Stimulated activated CD8-positive, alpha-beta memory T cell treated with anti-CD3 and anti-CD28 coated beads, Interleukin-7, amount 100 ng/mL, for 48 hours (primary cell): ENCODE measurements around the gene CCDC201.
"Not testable (repeated sequence)": the region's sequence is repeated elsewhere in the genome, so short reads cannot be mapped to it uniquely, and the experiment has no call there.

Experiments used
- DNase-seq, 2 donors: peaks; one replicate each; pipeline ENCODE4 v3.0.0-alpha.2; 2020; ENCODE audit warnings: low read depth in 1 of 2; ENCODE audit errors: extremely low read depth in 1 of 2

CCDC201 gene

DNA sequence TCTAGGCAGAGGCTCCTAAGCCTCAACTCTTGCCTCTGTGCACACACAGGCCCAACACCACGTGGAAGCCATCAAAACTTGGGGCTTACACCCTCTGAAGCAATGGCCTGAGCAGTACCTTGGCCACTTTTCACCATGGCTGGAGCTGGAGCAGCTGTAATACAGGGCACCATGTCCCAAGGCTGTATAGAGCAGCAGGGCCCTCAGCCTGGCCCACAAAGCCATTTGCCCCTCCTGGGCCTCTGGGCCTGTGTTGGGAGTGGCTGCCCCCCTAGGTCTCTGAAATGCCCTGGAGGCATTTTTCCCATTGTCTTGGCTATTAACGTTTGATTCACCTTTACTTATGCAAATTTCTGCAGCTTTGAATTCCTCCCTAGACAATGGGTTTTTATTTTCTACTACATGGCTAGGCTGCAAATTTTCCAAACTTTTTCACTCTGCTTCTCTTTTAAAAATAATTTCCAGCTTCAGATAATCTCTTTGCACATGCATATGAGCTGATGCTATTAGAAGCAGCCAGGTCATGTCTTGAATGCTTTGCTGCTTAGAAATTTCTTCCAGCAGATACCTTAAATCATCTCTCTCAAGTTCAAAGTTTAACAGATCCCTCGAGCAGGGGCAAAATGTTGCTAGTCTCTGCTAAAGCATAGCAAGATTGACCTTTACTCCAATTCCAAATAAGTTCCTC, 5.7 kb upstream of the CCDC201 start:
- no peak for DNase-seq

DNA sequence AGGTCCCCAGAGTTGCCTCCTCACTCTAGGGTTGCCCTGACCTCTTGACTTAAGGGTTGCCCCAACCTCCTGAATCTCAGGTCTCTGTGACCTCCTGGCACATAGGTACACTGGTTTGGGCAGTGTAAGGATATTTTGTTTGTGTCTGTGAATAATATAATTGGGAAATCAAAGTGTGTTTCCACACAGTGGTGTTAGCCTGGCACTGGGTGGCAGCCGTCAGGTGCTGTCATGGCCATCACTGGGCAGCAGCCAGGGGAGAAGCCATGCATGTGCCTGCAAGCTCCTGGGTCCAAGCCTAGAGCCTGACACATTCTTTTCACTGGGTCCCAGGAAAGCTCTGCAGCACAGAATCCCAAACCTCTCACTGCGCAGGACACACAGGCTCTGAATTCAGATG, 3.6 kb upstream of the CCDC201 start:
- no peak for DNase-seq

DNA sequence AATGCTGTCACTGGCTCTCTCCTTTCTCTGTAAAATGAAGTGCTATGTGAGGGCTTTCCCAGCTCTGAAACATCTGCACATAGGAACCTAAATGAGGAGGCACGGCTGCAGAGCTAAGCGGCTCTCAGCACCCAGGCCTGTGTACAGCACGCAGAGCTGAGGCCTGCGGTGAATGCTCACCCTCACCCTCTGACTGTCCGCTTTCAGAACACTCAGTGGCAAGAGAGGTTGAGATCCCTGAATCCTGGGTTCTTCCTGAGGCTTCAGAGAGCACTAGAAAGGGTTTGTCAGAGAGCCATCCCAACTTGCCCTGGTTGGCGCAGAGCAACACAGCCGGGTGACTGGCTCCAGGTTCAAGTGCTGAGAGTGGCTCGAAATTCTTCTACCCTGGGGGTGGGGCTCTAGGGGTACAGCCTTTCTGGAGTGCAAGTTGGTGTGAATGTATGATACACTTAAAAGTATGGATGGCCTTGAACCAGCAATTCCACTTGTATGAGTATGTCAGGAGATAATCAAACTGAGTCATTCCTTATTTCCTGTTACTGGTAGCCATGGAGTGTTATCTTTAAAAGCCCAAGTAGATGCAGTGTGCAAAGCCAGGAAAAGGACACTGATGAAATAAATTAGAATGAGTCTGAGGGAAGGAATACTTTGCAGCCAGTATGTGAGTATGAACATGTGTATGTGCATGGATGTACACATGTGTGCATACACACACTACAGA, 1.7 kb upstream of the CCDC201 start:
- no peak for DNase-seq

DNA sequence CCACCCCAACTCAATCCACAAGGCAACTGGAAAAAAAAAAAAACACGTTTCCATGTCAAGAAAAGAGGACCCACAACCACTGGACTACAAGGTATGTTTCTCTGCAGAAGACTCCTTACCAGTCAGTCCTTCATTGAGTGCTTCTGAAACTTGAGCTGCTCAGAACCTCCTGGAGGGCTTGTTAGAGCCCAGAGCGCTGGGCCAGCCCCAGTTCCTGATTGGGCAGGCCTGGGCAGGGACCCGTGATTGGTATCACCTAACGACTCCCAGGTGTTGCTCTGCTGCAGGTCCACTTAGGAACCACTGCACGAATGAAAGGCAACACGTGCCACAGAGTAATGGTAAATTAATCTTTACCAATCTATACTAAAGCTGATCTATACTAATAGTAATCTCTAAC, 473 bp upstream of the CCDC201 start:
- no peak for DNase-seq

DNA sequence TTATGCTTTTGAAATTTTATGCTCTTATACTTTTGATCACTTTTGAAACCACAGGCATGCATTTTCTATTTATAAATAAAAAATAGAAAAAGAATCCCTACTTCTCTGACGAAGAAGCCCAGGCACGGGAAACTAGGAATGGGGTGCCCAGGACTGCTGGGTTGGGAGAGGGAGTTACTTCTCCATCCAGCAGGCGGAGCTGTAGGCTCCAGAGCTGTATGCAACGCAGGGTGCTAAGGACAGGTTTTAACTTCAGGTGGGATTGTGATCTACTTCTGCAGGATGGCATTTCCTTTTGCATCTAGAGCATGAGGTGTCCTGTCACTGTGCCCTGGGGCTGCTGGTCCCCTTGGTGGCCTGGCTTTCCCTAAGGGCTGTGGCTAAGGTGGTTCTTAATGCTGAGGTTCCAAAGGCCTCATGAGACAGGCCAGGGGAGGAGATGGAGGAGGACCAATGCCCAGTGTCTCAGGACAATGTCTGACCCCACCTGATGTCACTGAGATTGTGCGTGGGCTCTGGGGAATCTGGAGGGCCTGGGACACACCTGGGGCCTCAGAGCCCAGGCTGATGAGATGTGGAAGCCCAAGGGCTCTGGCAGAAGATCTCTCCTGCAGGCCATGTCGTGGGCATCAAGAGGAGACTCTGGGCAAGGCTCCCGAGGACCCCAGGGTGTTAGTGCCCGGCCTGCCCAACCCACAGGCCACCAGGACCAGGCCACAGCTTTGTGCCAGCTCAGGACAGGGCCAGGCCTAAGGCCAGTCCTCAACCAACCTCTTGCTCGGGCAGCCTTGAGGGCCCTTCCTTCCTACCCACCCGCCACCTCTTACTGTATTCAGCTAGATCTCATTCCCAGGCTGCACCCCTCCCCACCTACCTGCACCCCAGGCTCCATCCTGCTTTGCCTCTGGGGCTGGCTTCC, 507 bp downstream of the CCDC201 start:
- no peak for DNase-seq

DNA sequence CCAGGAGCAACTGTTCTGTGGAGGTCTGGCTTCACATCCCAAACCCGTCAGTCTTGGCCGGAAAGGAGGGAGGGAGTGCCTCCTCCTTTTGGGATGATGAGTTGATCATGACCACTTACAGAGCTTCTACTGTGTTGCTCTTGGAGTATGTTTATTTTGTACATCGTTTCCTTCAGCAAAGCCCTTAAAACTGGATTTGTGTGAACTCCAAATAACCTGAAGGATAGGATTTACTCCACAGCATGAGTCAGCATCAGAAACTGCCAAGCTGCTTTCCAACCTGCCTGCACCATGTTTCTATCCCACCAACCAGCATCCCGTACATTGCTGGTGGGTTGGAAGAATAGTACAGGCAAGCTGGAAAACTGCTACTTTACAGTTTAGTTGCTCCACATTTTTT, 3.5 kb downstream of the CCDC201 start:
- no peak for DNase-seq

DNA sequence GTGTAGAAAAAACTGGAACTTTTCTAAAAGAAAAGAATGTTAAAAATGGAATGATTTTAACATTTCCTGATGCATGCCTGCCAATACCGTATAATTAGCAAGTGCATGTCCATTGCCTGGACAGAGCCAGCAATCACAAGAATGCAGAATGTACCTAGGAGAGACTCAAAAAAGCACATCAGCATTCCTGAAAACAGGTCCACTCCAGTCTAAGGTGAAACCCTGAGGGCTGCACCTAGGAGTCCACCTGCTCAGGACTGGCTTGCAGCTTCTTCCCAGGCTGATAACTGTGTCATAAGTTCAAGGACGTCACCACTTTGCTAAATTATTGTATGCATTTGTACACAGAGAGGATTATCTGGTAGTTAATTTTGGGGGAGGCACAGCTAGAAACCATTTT, 5.4 kb downstream of the CCDC201 start:
- no peak for DNase-seq

DNA sequence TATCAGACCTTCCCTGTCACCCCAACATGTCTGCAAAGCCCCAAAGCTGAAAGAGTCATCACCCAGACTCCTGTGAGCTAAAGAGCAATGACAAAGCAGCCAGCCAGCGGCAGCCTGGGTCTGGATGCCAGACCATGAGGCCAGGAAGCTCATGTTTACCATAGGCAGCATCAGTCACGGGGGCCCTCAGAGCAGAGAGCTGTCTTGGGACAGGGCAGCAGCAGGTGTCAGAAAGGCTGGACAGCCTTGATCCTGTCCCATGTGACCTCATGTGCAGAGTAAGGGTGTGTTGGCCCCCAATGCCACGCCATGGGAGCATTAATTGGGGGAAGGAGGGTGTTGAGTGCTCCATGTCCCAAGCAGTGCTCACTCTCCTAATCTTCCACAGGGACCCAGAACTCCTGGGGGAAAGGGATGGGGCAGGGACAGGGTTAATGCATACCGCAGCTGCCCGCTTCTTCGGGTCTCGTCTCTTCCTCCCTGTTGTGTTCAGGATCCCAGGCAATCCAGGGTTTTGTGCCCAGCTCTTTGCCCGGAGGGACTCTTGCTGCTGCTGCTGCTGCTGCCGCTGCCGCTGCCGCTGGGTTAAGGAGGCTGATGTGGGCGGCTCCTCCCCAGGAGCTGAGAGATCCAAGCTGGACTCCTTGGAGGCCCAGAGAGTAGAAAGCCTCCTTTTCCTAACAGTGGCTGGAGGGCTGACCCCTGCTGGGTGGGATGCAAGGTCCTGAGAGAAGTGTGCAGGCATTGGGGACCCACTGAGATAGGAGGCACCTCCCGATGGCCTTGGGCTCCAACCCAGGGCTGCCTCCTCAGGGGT, 7.1 kb downstream of the CCDC201 start:
- no peak for DNase-seq

DNA sequence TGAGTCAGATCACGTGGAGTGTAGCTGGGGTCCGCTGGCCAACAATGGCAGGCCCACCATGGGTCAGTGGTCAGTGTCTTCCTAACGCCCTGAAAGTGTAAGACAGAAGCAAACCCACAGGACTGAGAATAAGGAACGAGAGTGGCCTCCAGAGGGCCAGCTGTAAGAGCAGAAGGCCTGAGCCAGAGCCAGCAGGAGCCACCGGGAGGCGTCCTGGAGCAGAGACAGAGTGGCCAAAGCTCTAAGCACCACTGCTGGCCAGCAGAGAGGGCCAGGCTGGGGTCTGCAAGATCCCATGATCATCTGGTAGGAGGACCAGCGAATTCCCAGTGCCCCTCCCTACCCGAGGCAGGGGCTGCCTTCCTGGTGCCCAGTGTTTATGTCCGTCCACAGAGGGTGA, 9.2 kb downstream of the CCDC201 start:
- DNase-seq: no peak

DNA sequence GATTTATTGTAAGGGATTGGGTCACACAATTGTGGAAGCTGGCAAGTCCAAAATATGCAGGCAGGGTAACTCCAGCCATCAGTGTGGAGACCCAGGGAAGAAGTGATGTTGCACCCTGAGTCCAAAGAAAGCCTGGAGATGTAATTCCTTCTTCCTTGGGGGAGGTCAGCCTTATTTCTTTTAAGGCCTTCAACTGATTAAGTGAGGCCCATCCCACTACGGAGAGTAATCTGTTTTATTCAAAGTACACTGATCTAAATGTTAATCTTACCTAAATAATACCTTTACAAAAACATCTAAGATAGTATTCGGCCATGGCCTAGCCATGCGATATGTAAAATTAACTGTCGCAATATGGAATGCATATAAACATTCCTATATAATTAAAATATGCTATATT, 16.0 kb downstream of the CCDC201 start:
- not testable (repeated sequence) for DNase-seq

DNA sequence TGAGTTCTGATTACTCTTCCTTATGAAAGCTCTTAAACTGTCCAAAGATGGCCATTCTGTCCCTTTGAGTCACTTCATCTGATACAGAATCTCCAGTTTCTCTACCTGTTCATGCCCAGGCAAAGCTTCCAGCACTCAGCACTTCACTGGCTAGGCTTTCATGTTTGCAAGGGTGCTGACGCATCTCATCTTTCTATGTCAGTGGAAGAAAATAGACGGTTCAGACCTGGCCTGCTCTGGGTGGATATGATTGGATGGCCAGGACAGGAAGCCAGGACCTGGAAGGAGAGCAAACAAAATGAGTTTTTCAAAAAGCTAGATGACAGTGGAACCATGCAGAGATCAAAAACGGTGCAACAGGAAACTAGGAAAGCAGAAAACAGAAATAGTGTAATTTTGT, 17.2 kb downstream of the CCDC201 start:
- not testable (repeated sequence) for DNase-seq

DNA sequence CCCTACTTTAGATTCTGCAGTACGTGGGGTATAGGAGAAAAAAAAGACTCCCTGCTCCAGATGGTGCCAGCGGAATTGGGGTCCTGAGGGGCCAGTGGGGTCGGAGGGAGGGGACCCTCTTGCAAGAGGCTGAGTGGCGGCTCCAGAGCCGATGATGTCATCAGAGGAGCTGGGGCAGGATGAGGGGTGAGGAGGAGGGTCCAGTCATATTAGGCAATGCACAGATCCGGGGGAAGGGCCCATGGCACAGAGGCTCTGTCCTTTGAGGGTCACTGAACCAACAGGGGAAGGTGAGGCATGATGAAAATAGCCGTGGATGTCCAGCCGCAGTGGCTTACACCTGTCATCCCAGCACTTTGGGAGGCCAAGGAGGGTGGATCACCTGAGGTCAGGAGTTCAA, 19.4 kb downstream of the CCDC201 start:
- not testable (repeated sequence) for DNase-seq

DNA sequence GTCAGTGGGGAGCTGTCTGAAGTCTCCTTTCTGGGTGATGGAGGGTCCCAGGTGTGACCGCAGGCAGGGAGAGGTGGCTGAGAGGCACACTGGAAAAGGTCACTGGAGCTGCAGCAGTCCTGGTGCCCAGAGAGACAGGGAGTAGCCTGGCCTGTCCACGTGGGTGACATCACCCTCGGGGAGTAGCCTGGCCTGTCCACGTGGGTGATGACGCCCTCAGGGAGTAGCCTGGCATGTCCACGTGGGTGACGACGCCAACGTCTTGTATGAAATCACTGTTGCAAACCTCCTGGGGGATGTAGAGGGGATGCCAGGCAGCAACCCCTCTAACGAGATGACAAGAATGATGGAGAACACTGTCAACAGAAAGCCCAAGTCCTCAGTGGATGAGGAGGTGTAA, 19.9 kb downstream of the CCDC201 start:
- DNase-seq: not testable (repeated sequence)

DNA sequence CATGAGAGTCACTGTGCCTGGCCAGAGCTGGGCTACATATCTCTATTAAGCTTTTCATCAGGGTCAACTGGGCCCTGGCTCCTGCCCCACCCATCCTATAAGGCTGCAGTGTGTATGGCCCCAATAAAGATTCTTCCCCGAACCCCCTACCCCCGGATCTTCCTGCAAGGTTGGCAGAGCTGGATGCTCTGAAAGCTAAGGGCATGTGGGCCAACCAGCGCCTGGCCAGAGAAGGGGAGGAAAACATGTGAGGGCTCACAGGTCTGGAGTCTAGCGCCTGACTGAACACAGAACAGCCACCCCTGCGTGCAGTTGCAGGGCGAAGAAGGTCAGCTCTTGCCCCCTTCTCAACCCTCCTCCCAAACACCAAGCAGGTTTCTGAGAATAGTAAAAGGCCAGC, 24.1 kb downstream of the CCDC201 start:
- not testable (repeated sequence) for DNase-seq

DNA sequence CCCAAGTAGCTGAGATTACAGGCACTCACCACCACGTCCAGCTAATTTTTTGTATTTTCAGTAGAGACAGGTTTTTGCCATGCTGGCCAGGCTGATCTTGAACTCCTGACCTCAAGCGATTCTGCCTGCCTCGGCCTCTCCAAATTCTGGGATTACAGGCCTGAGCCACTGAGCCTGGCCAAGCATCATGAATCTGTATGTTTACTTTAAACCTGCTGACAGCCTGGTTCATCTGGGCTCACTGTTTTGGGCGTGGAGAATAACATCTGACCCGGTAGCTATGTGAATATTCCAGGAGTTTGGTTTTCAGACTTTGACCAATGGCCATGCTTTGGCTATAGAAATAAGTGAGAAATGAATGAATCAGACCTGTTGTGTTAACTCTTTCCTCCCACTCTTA, 26.3 kb downstream of the CCDC201 start:
- DNase-seq: not testable (repeated sequence)

DNA sequence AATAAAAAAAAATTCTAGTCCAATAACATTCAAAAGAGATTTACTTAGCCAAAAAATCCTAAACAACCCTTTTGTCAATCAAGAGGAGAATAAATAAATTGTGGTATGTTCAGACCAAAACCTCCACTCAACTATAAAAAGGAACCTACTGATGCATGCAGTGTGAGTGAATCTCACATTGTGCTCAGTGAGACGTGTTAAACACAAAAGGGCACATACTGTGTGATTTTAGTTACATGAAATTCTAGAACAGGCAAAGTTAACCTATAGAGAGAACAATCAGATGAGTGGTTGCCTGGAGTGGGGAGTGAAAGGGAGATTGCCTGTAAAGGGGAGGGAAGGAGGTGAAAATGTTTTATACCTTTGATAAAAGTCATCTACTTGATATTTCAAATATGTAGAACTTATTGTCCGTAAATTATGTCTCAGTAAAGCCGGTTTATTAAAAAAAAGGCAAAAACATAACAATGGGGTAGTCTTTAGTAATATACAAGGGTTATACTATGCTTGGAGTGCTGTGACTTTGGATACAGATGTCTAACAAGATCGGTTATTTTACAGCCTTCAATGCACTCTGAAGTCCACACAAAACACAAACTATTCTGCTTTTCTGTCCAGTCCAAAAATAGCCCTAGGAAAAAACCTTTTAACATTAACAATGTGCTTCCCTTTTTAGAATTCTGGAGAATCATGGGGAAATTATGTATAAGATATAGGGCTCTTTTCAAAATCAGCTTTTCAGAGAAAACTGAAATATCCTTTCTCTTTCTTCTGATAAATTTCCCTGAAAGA, 30.8 kb downstream of the CCDC201 start:
- DNase-seq: not testable (repeated sequence)

DNA sequence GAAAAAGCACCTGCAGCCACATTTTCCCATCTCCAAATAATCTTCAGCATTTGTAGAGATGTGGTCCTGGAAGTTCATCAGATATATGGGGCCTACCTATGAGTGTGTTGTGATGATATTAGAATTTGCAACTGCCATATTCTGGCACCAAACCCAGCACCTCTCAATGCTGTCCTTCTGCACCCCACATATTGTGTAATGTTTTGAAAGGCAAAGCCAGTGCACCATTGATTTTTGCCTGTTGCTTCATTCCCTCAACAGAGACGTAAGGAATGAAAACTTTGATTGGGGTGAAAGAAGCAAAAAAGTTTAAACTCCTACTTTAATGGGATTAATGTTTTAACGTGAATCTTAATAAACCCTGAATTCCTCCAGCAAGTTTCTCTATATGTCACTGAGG, 34.0 kb downstream of the CCDC201 start:
- not testable (repeated sequence) for DNase-seq

DNA sequence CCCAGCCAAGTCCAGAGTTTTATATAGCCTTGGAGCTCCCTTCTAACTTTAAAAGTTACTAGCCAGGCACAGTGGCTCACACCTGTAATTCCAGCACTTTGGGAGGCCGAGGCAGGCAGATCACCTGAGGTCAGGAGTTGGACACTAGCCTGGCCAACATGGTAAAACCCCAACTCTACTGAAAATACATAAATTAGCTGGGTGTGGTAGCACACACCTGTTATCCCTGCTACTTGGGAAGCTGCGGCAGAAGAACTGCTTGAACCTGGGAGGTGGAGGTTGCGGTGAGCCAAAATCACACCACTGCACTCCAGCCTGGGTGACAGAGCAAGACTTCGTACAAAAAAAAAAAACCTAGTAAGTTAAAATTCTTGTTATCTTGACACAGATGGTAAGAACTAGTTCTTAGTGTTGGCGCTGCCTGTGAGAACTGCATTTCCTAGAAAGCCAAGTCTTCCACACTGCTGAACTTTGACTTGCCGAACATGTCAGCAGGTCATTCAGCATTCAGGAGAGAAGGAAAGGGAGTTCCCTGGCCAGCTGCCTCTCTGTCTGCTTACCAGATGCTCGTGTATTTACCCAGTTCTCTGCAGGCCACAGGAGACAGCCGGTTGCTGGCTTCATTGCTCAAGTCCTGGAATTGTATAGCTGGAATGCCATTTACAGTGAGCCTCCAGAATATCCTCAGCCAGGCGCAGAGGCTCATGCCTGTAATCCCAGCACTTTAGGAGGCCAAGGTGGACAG, 40.3 kb downstream of the CCDC201 start:
- DNase-seq: not testable (repeated sequence)

DNA sequence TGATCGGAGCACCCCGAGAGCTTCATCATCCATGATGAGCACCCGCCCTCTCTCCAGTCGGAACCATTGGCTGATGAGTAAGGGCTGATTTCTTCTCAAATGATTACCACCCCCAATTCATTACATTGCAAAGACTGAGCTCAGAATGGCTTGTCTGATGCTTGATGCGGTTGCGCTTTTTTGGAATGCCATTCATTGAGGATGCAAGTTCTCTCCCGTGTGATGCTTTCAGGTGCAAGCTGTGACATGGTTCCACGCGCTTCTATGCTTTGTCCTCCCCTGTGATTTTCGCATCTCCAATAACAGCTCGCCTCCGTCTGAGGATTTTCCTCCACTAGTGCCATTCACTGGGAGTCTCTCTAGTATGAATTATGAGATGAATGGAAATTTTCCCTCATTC, 43.0 kb downstream of the CCDC201 start:
- not testable (repeated sequence) for DNase-seq
